SK-N-SH (cell line): ENCODE results near the gene ARHGAP42. TPM values are rescaled to one million over a fixed set of nuclear protein-coding genes. Genes with fewer than 3 reads are reported as not detected.

ENCODE experiments used
- CTCF ChIA-PET: fragments of 300-600, 350-600 bp; formaldehyde crosslinking; extraction: SDS; loops from one replicate; lab custom pipeline; 2021; lab: Yijun Ruan, JAX
- POLR2A ChIA-PET: fragments of 350-600 bp; sonication (Branson Sonifier 250); formaldehyde crosslinking; extraction: SDS; loops from one replicate; lab custom pipeline; 2020; ENCODE audit warnings: antibody characterized with exemption, inconsistent platforms; lab: Yijun Ruan, JAX
- DNase-seq: peaks from one replicate; pipeline ENCODE4 v3.0.0; 2012
- H2AFZ ChIP-seq: fragments of 200-600 bp; sonication (generic); 2 replicates; pipeline ENCODE4 v1.8.1; 2016; ENCODE audit warnings: antibody characterized with exemption, mild to moderate bottlenecking, low read depth
- H3F3A ChIP-seq: fragments of 200-600 bp; sonication (generic); replicated peaks from 2 replicates; pipeline ENCODE3; 2016; ENCODE audit warnings: antibody characterized with exemption, mild to moderate bottlenecking; ENCODE audit not compliant: insufficient read depth
- H3K27ac ChIP-seq, 2 experiments: fragments of 200-500 bp in 1 of 2; fragments of 200-600 bp in 1 of 2; sonication (Bioruptor generic) in 1 of 2; sonication (generic), shearing (Covaris generic) in 1 of 2; 2 replicates each; pipeline versions ENCODE4 v1.5.1 to v1.6.1; 2014 to 2016; ENCODE audit warnings: low read depth in 2 of 2, inconsistent platforms in 1 of 2, low read length in 1 of 2, mild to moderate bottlenecking in 1 of 2, mixed read lengths in 1 of 2
- H3K27me3 ChIP-seq: fragments of 200-600 bp; sonication (generic), shearing (Covaris generic); 2 replicates; pipeline ENCODE4 v1.6.1; 2016; ENCODE audit warnings: mixed run types; ENCODE audit not compliant: insufficient read depth
- H3K36me3 ChIP-seq, 2 experiments: fragments of 200-500 bp in 1 of 2; fragments of 200-600 bp in 1 of 2; sonication (Bioruptor generic) in 1 of 2; sonication (generic) in 1 of 2; replicated peaks in 1 of 2; 2 replicates each; pipeline versions ENCODE3 to v1.5.1; 2014 to 2016; ENCODE audit warnings: low read length in 1 of 2, mild to moderate bottlenecking in 1 of 2; ENCODE audit not compliant: insufficient read depth in 2 of 2, control insufficient read depth in 1 of 2
- H3K4me1 ChIP-seq, 2 experiments: fragments of 200-500 bp in 1 of 2; fragments of 200-600 bp in 1 of 2; sonication (Bioruptor generic) in 1 of 2; sonication (generic), shearing (Covaris generic) in 1 of 2; 2 replicates each; pipeline versions ENCODE4 v1.5.1 to v1.6.1; 2014 to 2016; ENCODE audit warnings: low read depth in 1 of 2, low read length in 1 of 2, mixed run types in 1 of 2; ENCODE audit not compliant: insufficient read depth in 2 of 2, control insufficient read depth in 1 of 2
- H3K4me2 ChIP-seq: fragments of 200-600 bp; sonication (generic), shearing (Covaris generic); 2 replicates; pipeline ENCODE4 v1.6.1; 2017; ENCODE audit warnings: mixed run types
- H3K4me3 ChIP-seq, 2 experiments: fragments of 200-500 bp in 1 of 2; fragments of 200-600 bp in 1 of 2; sonication (Bioruptor generic) in 1 of 2; sonication (generic), shearing (Covaris generic) in 1 of 2; 2 replicates each; pipeline versions ENCODE4 v1.5.1 to v1.8.1; 2014 to 2016; ENCODE audit warnings: low read depth in 2 of 2, inconsistent platforms in 1 of 2, low read length in 1 of 2, mild to moderate bottlenecking in 1 of 2, mixed read lengths in 1 of 2, moderate library complexity in 1 of 2
- H3K79me2 ChIP-seq: fragments of 200-600 bp; sonication (generic); 2 replicates; pipeline ENCODE4 v1.8.1; 2017; ENCODE audit warnings: mild to moderate bottlenecking; ENCODE audit not compliant: insufficient read depth
- H3K9ac ChIP-seq: fragments of 200-600 bp; sonication (generic); 2 replicates; pipeline ENCODE4 v1.6.1; 2017; ENCODE audit warnings: mixed run types
- H3K9me2 ChIP-seq: fragments of 200-600 bp; sonication (generic); 2 replicates; pipeline ENCODE4 v1.6.1; 2017; ENCODE audit warnings: mixed run types
- H3K9me3 ChIP-seq: fragments of 200-600 bp; sonication (generic); 2 replicates; pipeline ENCODE4 v1.6.1; 2017; ENCODE audit warnings: mixed run types, mild to moderate bottlenecking, moderate library complexity
- H4K20me1 ChIP-seq: fragments of 200-600 bp; sonication (generic); 2 replicates; pipeline ENCODE4 v1.6.1; 2017; ENCODE audit warnings: mild to moderate bottlenecking, mixed run types; ENCODE audit not compliant: insufficient read depth
- FOXM1 ChIP-seq: IDR thresholded peaks from 2 replicates; pipeline ENCODE4 v1.4.0; 2012; ENCODE audit warnings: low read depth, mild to moderate bottlenecking
- GABPA ChIP-seq: IDR thresholded peaks from 2 replicates; pipeline ENCODE4 v1.4.0; 2012; ENCODE audit warnings: low read depth, mild to moderate bottlenecking
- IRF3 ChIP-seq: fragments of 150-350 bp; IDR thresholded peaks from 2 replicates; pipeline ENCODE4 v1.6.1; 2016; ENCODE audit warnings: mild to moderate bottlenecking, low read depth, low read length
- MEF2A ChIP-seq: IDR thresholded peaks from 2 replicates; pipeline ENCODE4 v1.4.0; 2012; ENCODE audit warnings: low read depth, borderline replicate concordance
- MXI1 ChIP-seq: IDR thresholded peaks from 2 replicates; pipeline ENCODE4 v1.6.1; 2012; ENCODE audit warnings: mild to moderate bottlenecking, low read depth, low read length, improper control_type of control experiment
- NRF1 ChIP-seq: IDR thresholded peaks from 2 replicates; pipeline ENCODE4 v1.6.1; 2012; ENCODE audit warnings: low read depth, mild to moderate bottlenecking, low read length
- PBX3 ChIP-seq: IDR thresholded peaks from 2 replicates; pipeline ENCODE4; 2012
- POLR2AphosphoS5 ChIP-seq: IDR thresholded peaks from 2 replicates; pipeline ENCODE4 v1.6.1; 2012; ENCODE audit warnings: low read depth, low read length
- SMC3 ChIP-seq: IDR thresholded peaks from 2 replicates; pipeline ENCODE4 v1.6.1; 2012; ENCODE audit warnings: low read depth, low read length, improper control_type of control experiment
- TAF1 ChIP-seq: IDR thresholded peaks from 2 replicates; pipeline ENCODE4 v1.6.1; 2012; ENCODE audit warnings: low read depth, mild to moderate bottlenecking, low read length, moderate library complexity, borderline replicate concordance
- WGBS: methylation state at CpG from one replicate; pipeline ENCODE4 v1.1.6; 2017; ENCODE audit warnings: low lambda C conversion rate; 5-methylcytosine and 5-hydroxymethylcytosine counted together
- polyA plus RNA-seq, 3 experiments: library from polyadenylated mRNA; depleted of rRNA; stranded (reverse); fragments of >200 nt; gene quantifications; 2 replicates each; pipeline ENCODE4 v1.2.3, GENCODE V29; 2012
- TF ChIP-seq, protein P1 (sequence below): fragments of 200-600 bp; sonication (generic); IDR thresholded peaks from 2 replicates; pipeline ENCODE4 v1.6.1; 2017; ENCODE audit warnings: antibody characterized with exemption, mild to moderate bottlenecking, moderate library complexity

ARHGAP42 gene
- polyA plus RNA-seq, 1 of the 3 experiments (the other 2 are of a cell fraction): 0.02 TPM

DNA sequence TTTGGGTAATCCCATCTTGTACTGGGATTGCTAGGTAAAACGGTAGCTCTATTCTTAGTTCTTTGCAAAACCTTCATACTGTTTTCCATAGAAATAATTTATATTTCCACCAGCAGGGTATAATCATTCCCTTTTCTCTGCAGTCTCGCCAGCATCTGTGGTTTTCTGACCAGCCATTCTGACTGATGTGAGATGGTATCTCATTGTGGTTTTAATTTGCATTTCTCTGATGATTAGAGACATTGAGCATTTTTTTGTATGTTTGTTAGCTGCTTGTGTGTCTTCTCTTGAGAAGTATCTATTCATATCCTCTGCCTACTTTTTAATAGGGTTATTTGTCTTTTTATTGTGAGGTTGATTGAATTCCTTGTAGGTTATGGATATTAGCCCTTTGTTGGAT, 221.7 kb downstream of the ARHGAP42 start:
- DNase-seq: no peak
- H3K27ac ChIP-seq: no peak overlapping the region
- 2% methylated on average over 2 of the region's 2 CpGs for WGBS
- no peaks in the 10 kb centered on the region for H3K4me1 ChIP-seq
- H3F3A ChIP-seq: no peaks in the 10 kb centered on the region
- TF ChIP-seq, protein P1, sequence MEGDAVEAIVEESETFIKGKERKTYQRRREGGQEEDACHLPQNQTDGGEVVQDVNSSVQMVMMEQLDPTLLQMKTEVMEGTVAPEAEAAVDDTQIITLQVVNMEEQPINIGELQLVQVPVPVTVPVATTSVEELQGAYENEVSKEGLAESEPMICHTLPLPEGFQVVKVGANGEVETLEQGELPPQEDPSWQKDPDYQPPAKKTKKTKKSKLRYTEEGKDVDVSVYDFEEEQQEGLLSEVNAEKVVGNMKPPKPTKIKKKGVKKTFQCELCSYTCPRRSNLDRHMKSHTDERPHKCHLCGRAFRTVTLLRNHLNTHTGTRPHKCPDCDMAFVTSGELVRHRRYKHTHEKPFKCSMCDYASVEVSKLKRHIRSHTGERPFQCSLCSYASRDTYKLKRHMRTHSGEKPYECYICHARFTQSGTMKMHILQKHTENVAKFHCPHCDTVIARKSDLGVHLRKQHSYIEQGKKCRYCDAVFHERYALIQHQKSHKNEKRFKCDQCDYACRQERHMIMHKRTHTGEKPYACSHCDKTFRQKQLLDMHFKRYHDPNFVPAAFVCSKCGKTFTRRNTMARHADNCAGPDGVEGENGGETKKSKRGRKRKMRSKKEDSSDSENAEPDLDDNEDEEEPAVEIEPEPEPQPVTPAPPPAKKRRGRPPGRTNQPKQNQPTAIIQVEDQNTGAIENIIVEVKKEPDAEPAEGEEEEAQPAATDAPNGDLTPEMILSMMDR: no peak
- TF ChIP-seq FOXM1 (no peak), POLR2AphosphoS5 (no peak), TAF1 (no peak), PBX3 (no peak), GABPA (no peak), NRF1 (no peak)
- H3K9ac ChIP-seq: no peak overlapping the region
- H3K9me3 ChIP-seq: no peaks in the 10 kb centered on the region
- H3K27me3 ChIP-seq: peaks cover 19% of the 10 kb centered on the region
- H3K36me3 ChIP-seq: no peaks in the 10 kb centered on the region
- no peaks in the 10 kb centered on the region for H3K79me2 ChIP-seq
- H2AFZ ChIP-seq: no peak overlapping the region
- ChIA-PET CTCF (no interaction called here), POLR2A (no interaction called here)
- no peaks in the 10 kb centered on the region for H3K9me2 ChIP-seq
- H3K4me3 ChIP-seq: no peak overlapping the region
- no peaks in the 10 kb centered on the region for H4K20me1 ChIP-seq
- no peak overlapping the region for H3K4me2 ChIP-seq

GRCh38 chr11:100910808-100911207, 223.7 kb downstream of the ARHGAP42 start:
- DNase-seq: no peak
- H3K9me2 ChIP-seq: no peaks in the 10 kb centered on the region
- no peaks in the 10 kb centered on the region for H3K9me3 ChIP-seq
- no peak overlapping the region for H3K4me2 ChIP-seq
- H3K36me3 ChIP-seq: no peaks in the 10 kb centered on the region
- no peak overlapping the region for H3K27ac ChIP-seq
- CTCF ChIA-PET: no interaction called here
- no peaks in the 10 kb centered on the region for H3K79me2 ChIP-seq
- H3K27me3 ChIP-seq: peaks cover 10% of the 10 kb centered on the region
- no peaks in the 10 kb centered on the region for H4K20me1 ChIP-seq
- TF ChIP-seq FOXM1 (no peak), TAF1 (no peak)
- TF ChIP-seq, all 33 proteins: peak for 0
- H3K9ac ChIP-seq: no peak overlapping the region
- no peak overlapping the region for H3K4me3 ChIP-seq
- H3K4me1 ChIP-seq: no peaks in the 10 kb centered on the region
- POLR2A ChIA-PET: no interaction called here
- H2AFZ ChIP-seq: no peak overlapping the region
- 14% methylated on average over 1 of the region's 1 CpG for WGBS
- no peaks in the 10 kb centered on the region for H3F3A ChIP-seq

GRCh38 chr11:100914415-100915110, 227.5 kb downstream of the ARHGAP42 start:
- Histone ChIP-seq H3K79me2 (no peaks in the 10 kb centered on the region), H3K4me1 (peaks cover 0 to 3% of the 10 kb centered on the region in 2 experiments; a peak in 1 of 4 replicates), H3K4me3 (no peak overlapping the region), H3K4me2 (no peak overlapping the region), H3F3A (no peaks in the 10 kb centered on the region), H3K27me3 (peaks cover 12% of the 10 kb centered on the region), H3K36me3 (no peaks in the 10 kb centered on the region), H4K20me1 (no peaks in the 10 kb centered on the region), H3K9me2 (0 out of 2 replicates have a peak, but pooled peaks cover 2% of the 10 kb centered on the region), H3K27ac (no peak overlapping the region), H2AFZ (no peak overlapping the region), H3K9ac (no peak overlapping the region), H3K9me3 (no peaks in the 10 kb centered on the region)
- 17% methylated on average over 4 of the region's 6 CpGs for WGBS
- POLR2A ChIA-PET: no interaction called here
- DNase-seq: no peak
- CTCF ChIA-PET: no interaction called here
- TF ChIP-seq MXI1 (no peak), SMC3 (no peak), IRF3 (no peak), MEF2A (no peak)
